Muscle layer of duodenum (tissue), 2 donors: ENCODE measurements around the gene KLHL35.
"Not testable (repeated sequence)": the region's sequence is repeated elsewhere in the genome, so short reads cannot be mapped to it uniquely, and the experiment has no call there.

Experiments
- H3K27ac ChIP-seq: one replicate; pipeline ENCODE4 v1.7.0; 2013; ENCODE audit warnings: mild to moderate bottlenecking, low read length
- H3K27me3 ChIP-seq: one replicate; pipeline ENCODE4 v1.7.0; 2013; ENCODE audit warnings: low read depth, mild to moderate bottlenecking, control low read depth, low read length
- H3K36me3 ChIP-seq, 2 donors: one replicate each; pipeline ENCODE4 v1.7.0; 2013; ENCODE audit warnings: low read length in 2 of 2, control low read depth in 1 of 2, mild to moderate bottlenecking in 1 of 2; ENCODE audit not compliant: insufficient read depth in 2 of 2, control insufficient read depth in 1 of 2
- H3K4me1 ChIP-seq, 2 donors: one replicate each; pipeline ENCODE4 v1.7.0; 2013; ENCODE audit warnings: low read length in 2 of 2, mild to moderate bottlenecking in 2 of 2, control low read depth in 1 of 2, moderate library complexity in 1 of 2; ENCODE audit not compliant: insufficient read depth in 2 of 2, control insufficient read depth in 1 of 2
- H3K4me3 ChIP-seq, 2 donors: one replicate each; pipeline ENCODE4 v1.7.0; 2013; ENCODE audit warnings: low read length in 2 of 2, low read depth in 1 of 2, mild to moderate bottlenecking in 1 of 2
- H3K9me3 ChIP-seq, 2 donors: one replicate each; pipeline ENCODE4 v1.7.0; 2013; ENCODE audit warnings: low read length in 2 of 2, control low read depth in 1 of 2, mild to moderate bottlenecking in 1 of 2; ENCODE audit not compliant: control insufficient read depth in 1 of 2
- donor health status: healthy.

The KLHL35 gene

DNA sequence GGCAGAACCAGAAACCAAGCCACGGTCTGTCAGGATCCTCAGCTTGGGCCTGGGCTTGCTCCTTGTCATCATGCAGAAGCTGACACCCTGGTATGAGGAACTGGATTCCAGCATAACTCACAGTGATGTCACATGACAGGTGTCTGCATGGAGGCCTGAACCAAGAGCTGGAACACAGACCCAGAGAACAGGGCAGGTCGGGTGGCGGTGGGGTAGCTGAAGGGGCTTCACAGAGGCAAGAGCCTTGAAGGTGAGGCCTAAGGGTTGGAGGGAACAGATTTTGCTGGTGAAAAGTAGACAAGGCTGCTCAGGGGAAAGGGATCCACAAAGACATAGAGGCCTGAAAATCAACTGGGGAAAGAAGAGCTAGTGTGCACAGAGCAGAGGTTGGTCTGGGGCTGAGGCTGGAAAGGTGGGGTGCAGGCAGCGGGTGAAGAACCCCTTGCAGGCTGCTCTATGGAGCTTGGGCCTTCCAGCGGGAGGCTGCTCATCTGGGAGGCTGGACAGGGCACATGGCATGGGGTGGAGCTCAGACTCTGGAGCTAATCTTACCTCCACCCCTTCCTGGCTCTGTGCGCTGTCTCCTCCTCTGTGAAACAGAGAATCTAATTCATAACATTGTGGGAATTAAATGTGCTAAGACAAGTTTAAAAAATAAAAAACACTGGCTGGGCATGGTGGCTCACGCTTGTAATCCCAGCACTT lies 52.1 kb downstream of the KLHL35 start:
- Histone ChIP-seq H3K4me3 (no peak overlapping the region), H3K9me3 (no peaks in the 10 kb centered on the region), H3K36me3 (no peaks in the 10 kb centered on the region), H3K27ac (no peak overlapping the region), H3K4me1 (peaks cover 7 to 9% of the 10 kb centered on the region in 2 donors), H3K27me3 (no peaks in the 10 kb centered on the region)

DNA sequence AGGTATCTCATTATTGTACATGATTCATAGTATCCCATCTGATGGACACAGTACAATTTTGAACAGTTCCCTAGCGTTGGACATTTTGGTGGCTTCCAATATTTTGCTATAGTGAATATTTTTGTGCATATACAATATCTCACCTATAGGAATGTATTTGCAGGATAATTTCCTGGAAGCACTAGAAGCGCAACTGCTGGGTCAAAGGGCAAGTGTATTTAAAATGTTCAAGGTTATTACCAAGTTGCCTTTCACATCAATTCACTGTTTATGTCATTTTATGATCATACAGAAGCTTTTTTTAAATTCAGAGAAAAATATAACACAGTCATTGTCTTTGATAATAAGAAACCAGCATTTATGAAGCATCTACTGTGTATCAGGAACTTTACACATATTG lies 52.8 kb downstream of the KLHL35 start:
- Histone ChIP-seq H3K4me3 (no peak overlapping the region), H3K36me3 (no peaks in the 10 kb centered on the region), H3K4me1 (peaks cover 7 to 9% of the 10 kb centered on the region in 2 donors), H3K27me3 (no peaks in the 10 kb centered on the region), H3K27ac (no peak overlapping the region), H3K9me3 (no peaks in the 10 kb centered on the region)

GRCh38 chr11:75378776-75379175 lies 54.2 kb downstream of the KLHL35 start:
- not testable (repeated sequence) for H3K36me3 ChIP-seq, H3K4me1 ChIP-seq, H3K4me3 ChIP-seq, H3K27me3 ChIP-seq, H3K27ac ChIP-seq, H3K9me3 ChIP-seq

DNA sequence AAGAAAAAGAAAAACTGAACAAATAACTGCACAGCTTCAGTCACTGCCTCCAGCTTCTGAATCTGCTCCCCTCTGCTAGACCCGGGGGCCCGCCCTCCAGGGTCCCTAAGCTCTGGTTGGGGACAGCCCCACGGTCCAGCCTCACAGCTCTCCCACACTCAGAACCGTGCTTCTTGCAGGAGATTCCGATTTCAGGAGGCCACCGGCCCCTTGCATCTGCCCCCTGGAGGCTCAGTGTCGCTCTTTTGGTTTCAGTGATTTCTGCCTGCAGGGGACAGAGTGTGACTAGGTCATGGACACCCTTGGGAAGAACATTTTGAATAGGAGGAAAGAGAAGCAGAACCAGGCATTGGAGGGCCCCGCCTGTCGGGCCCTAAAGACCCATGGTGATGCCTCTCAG lies 56.8 kb downstream of the KLHL35 start:
- no peaks in the 10 kb centered on the region for H3K27me3 ChIP-seq
- no peak overlapping the region for H3K27ac ChIP-seq
- no peak overlapping the region for H3K4me3 ChIP-seq
- no peaks in the 10 kb centered on the region for H3K36me3 ChIP-seq
- H3K4me1 ChIP-seq, result peaks cover 13 to 18% of the 10 kb centered on the region in 2 donors
- no peaks in the 10 kb centered on the region for H3K9me3 ChIP-seq

GRCh38 chr11:75375626-75376025 lies 57.4 kb downstream of the KLHL35 start:
- H3K4me1 ChIP-seq, result peaks cover 7 to 15% of the 10 kb centered on the region in 2 donors
- H3K27me3 ChIP-seq, result no peaks in the 10 kb centered on the region
- H3K4me3 ChIP-seq, result no peak overlapping the region
- H3K36me3 ChIP-seq, result no peaks in the 10 kb centered on the region
- no peak overlapping the region for H3K27ac ChIP-seq
- no peaks in the 10 kb centered on the region for H3K9me3 ChIP-seq

DNA sequence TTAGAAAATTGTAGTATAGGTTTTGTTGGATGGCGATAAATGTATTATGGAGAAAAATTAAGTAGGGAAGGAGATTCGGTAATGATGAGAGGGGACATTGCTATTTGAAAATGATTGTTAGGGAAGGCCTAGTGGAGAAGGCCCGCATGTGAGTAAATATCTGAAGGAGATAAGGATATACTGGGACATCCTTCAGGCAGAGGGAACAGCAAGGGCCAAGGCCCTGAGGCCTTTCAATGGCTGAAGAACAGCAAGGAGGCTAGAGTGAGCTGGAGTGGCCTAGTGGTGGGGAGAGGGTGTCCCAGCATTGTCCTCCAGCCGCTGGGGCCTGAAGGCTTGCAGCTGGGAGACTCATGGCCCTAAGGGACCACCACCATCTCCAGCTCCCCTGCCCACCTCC lies 58.4 kb downstream of the KLHL35 start:
- H3K4me3 ChIP-seq, result no peak overlapping the region
- no peaks in the 10 kb centered on the region for H3K9me3 ChIP-seq
- H3K27ac ChIP-seq, result no peak overlapping the region
- no peaks in the 10 kb centered on the region for H3K36me3 ChIP-seq
- H3K4me1 ChIP-seq, result peaks cover 5 to 11% of the 10 kb centered on the region in 2 donors
- no peaks in the 10 kb centered on the region for H3K27me3 ChIP-seq

DNA sequence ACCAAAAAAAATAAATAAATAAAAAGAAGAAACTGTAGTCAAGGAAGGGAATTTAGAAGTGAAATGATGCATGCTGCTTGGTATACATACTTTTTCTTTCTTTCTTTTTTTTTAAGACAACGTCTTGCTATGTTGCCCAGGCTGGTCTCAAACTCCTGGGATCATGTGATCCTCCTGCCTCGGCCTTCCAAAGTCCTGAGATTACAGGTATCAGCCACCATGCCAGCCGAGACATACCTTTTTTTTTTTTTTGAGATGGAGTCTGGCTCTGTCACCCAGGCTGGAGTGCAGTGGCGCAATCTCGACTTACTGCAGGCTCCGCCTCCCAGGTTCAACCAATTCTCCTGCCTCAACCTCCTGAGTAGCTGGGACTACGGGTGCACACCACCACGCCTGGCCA lies 59.8 kb downstream of the KLHL35 start:
- Histone ChIP-seq H3K27ac (no peak overlapping the region), H3K27me3 (no peaks in the 10 kb centered on the region), H3K9me3 (no peaks in the 10 kb centered on the region), H3K4me3 (no peak overlapping the region), H3K4me1 (peaks cover 5 to 11% of the 10 kb centered on the region in 2 donors), H3K36me3 (no peaks in the 10 kb centered on the region)
